Stimulated activated CD4-positive, alpha-beta T cell treated with anti-CD3 and anti-CD28 coated beads, Interleukin-4, amount 100 ng/mL, for 1 hour (primary cell): ENCODE results near the gene GPR3.
"Not testable (repeated sequence)": the region's sequence is repeated elsewhere in the genome, so short reads cannot be mapped to it uniquely, and the experiment has no call there.

Experiments used
- DNase-seq: peaks from one replicate; pipeline ENCODE4 v3.0.0-alpha.2; 2020

GPR3 gene

GRCh38 chr1:27431601-27431940, 39.1 kb downstream of the GPR3 start:
- no peak for DNase-seq

- DNase-seq = not testable (repeated sequence)
Measured at GRCh38 chr1:27432725-27433124, 40.3 kb downstream of the GPR3 start.

- DNase-seq = no peak
Measured at GRCh38 chr1:27433706-27434105, 41.3 kb downstream of the GPR3 start.

- no peak for DNase-seq
Measured at GRCh38 chr1:27435566-27436203, 43.3 kb downstream of the GPR3 start.

- DNase-seq = no peak
Measured at GRCh38 chr1:27436204-27437159, 44.1 kb downstream of the GPR3 start.

GRCh38 chr1:27438621-27439061, 46.2 kb downstream of the GPR3 start:
- DNase-seq = no peak

- DNase-seq = no peak
Measured at GRCh38 chr1:27439150-27439549, 46.7 kb downstream of the GPR3 start.

GRCh38 chr1:27444632-27445031, 52.2 kb downstream of the GPR3 start:
- DNase-seq = no peak
